ENCODE data around the gene FRMD4A.

DNA sequence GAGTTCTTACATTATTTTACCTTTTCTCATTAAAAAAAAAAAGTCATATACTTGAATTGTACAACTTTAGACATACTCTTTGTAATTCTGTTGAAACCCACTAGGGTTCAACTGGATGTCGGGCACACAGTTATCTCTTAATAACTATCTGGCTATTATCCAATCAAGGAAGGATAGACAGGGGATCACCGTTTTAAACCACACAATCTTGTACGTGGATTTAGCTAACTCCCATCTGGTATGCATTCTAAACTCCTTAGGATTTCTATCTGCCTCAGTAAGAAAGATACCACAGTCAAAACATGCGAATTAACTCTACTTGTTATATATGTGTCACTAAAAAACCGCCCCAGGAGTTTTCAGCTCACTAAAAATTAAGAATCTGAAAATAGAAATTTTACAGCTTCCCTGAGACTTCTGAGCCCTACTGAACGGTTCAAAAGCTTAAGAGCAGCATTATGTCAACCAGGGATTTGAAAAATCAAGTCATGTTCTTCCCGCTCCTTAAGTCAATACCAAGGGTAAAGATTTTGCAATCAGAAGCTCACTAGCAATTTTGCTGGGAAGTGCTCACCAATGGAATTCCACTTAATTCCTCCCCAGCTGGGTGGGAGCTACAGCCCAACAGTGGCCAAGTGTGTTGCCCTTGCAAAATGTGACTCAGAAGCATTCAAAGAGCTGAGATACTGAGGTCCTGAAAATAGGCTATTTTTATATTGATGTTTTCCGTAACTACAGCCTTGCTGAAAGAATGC, 267.0 kb downstream of the FRMD4A start:
- TF ChIP-seq, protein P1, sequence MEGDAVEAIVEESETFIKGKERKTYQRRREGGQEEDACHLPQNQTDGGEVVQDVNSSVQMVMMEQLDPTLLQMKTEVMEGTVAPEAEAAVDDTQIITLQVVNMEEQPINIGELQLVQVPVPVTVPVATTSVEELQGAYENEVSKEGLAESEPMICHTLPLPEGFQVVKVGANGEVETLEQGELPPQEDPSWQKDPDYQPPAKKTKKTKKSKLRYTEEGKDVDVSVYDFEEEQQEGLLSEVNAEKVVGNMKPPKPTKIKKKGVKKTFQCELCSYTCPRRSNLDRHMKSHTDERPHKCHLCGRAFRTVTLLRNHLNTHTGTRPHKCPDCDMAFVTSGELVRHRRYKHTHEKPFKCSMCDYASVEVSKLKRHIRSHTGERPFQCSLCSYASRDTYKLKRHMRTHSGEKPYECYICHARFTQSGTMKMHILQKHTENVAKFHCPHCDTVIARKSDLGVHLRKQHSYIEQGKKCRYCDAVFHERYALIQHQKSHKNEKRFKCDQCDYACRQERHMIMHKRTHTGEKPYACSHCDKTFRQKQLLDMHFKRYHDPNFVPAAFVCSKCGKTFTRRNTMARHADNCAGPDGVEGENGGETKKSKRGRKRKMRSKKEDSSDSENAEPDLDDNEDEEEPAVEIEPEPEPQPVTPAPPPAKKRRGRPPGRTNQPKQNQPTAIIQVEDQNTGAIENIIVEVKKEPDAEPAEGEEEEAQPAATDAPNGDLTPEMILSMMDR (conservative IDR thresholded peaks at IDR 0.05; ENCODE audit: low read depth, low read length): no peak
- TF ChIP-seq EZH2phosphoT487 (IDR thresholded peaks at IDR 0.05; ENCODE audit: borderline replicate concordance, low read length) (no peak), EZH2 (IDR thresholded peaks at IDR 0.05; ENCODE audit: low read length, unreplicated experiment) (no peak)
